ENCODE measurements around the gene NRP1.
"Not testable (repeated sequence)": the region's sequence is repeated elsewhere in the genome, so short reads cannot be mapped to it uniquely, and the experiment has no call there.

The NRP1 gene

DNA sequence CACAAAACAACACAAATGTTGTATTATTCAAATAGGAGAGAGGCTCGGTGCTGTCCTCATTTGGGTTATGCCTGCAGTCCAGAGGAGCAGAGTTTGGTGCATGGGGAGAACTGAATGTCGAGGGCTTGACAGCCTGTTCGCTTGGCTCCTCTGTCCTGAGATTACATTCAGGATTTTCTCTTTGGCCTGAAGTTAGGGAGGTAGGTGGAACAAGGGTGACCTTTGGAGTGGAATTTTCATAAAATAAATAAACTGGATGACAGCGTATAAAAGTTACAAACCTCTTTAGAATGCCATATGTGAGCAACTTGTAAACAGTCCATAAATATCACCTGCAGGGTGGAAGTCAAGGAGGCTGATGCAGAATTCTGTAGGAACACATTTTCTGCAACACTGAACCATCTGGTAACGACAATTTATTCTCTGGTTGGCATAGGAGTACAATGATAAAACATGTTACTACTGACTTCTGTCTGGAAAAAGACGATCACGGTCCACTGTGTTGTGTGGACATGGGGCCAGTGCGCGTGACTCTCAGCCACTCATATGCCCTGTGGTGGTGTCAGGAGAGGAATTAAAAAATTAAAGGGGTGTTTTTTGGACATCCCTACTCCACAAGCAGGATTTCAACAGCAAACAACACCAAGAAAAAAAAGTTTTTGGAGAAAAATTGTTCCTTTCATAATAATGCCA, 33.2 kb downstream of the NRP1 start:
- Histone ChIP-seq H3K4me3 (no peak overlapping the region), H3K9me3 (replicated peaks in 1 of 11) (no peaks in the 10 kb centered on the region; a peak in 1 of 22 replicates), H3K27me3 (no peaks in the 10 kb centered on the region), H3K4me1 (peaks cover 0 to 8% (median 0%) of the 10 kb centered on the region in 10 experiments; a peak in 3 of 20 replicates), H4K20me1 (peaks cover 0 to 100% (median 0%) of the 10 kb centered on the region in 11 experiments; a peak in 9 of 22 replicates), H3K27ac (no peak overlapping the region), H3K9ac (no peak overlapping the region), H3K4me2 (no peak overlapping the region), H3K36me3 (peaks cover 0 to 100% (median 0%) of the 10 kb centered on the region in 11 experiments; a peak in 6 of 22 replicates)
- no peak for TF ChIP-seq Cebpa-rat (IDR thresholded peaks at IDR 0.05)

DNA sequence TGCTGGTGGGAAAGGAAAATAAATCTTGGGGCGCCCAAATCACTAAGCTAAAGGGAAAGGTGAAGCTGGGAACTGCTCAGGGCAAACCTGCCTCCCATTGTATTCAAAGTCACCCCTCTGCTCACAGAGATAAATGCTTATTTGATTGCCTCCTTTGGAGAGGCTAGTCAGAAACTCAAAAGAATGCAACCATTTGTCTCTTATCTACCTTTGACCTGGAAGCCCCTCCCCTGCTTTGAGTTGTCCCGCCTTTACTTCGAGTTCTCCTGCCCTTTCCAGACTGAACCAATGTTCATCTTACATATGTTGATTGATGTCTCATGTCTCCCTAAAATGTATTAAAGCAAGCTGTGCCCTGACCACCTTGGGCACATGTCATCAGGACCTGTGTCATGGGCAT, 33.9 kb downstream of the NRP1 start:
- not testable (repeated sequence) for H3K27ac ChIP-seq; H3K27me3 ChIP-seq; H3K4me3 ChIP-seq; H3K4me1 ChIP-seq; H3K4me2 ChIP-seq; H3K9ac ChIP-seq; H3K9me3 ChIP-seq (replicated peaks in 1 of 11)
- Histone ChIP-seq H3K36me3 (peaks cover 0 to 100% (median 0%) of the 10 kb centered on the region in 11 experiments; a peak in 6 of 22 replicates), H4K20me1 (peaks cover 0 to 100% (median 0%) of the 10 kb centered on the region in 11 experiments; a peak in 9 of 22 replicates)

DNA sequence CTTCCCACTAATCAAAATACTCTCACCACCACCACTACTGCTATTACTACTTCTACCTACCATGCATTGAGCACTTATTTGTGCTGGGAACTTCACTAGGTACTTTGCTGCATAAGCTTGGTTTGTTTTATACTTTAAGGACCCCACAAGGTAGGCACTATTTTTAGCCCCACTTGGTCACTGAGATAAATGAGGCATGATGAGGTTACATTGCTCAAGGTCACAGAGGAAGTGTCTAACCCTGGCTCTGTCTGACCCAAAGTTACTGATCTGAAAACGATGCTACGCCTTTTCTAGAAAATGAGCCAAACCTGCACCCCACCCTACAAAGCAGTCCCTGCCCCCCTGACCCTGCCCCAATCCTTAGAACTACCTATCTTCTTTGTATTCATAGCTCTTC, 35.6 kb downstream of the NRP1 start:
- no peak for TF ChIP-seq Cebpa-rat (IDR thresholded peaks at IDR 0.05)
- Histone ChIP-seq H3K36me3 (peaks cover 0 to 100% (median 0%) of the 10 kb centered on the region in 11 experiments; a peak in 7 of 22 replicates), H3K27ac (no peak overlapping the region)

GRCh38 chr10:33298110-33298509, 36.4 kb downstream of the NRP1 start:
- peaks cover 0 to 100% (median 0%) of the 10 kb centered on the region in 11 experiments; a peak in 7 of 22 replicates for H3K36me3 ChIP-seq
- H4K20me1 ChIP-seq = peaks cover 0 to 100% (median 0%) of the 10 kb centered on the region in 11 experiments; a peak in 9 of 22 replicates
- 0 out of 22 replicates have a peak, but pooled peaks cover 0 to 7% (median 0%) of the 10 kb centered on the region in 11 experiments for H3K9me3 ChIP-seq (replicated peaks in 1 of 11)
- H3K4me2 ChIP-seq = no peak overlapping the region
- H3K27ac ChIP-seq = no peak overlapping the region
- H3K4me3 ChIP-seq = no peak overlapping the region
- no peaks in the 10 kb centered on the region for H3K27me3 ChIP-seq
- no peak overlapping the region for H3K9ac ChIP-seq
- no peak for TF ChIP-seq Cebpa-rat (IDR thresholded peaks at IDR 0.05)
- H3K4me1 ChIP-seq = peaks cover 0 to 6% (median 0%) of the 10 kb centered on the region in 10 experiments; a peak in 1 of 20 replicates

More for the DNA sequence above, 35.6 kb downstream of the NRP1 start:
- peaks cover 0 to 6% (median 0%) of the 10 kb centered on the region in 10 experiments; a peak in 2 of 20 replicates for H3K4me1 ChIP-seq
- peaks cover 0 to 100% (median 0%) of the 10 kb centered on the region in 11 experiments; a peak in 9 of 22 replicates for H4K20me1 ChIP-seq
- H3K27me3 ChIP-seq = no peaks in the 10 kb centered on the region
- no peak overlapping the region for H3K9ac ChIP-seq
- 0 out of 22 replicates have a peak, but pooled peaks cover 0 to 7% (median 0%) of the 10 kb centered on the region in 11 experiments for H3K9me3 ChIP-seq (replicated peaks in 1 of 11)
- no peak overlapping the region for H3K4me2 ChIP-seq
- H3K4me3 ChIP-seq = no peak overlapping the region

GRCh38 chr10:33295851-33296250, 38.6 kb downstream of the NRP1 start:
- no peak overlapping the region for H3K4me3 ChIP-seq
- peaks cover 0 to 100% (median 0%) of the 10 kb centered on the region in 11 experiments; a peak in 9 of 22 replicates for H4K20me1 ChIP-seq
- peaks cover 0 to 100% (median 0%) of the 10 kb centered on the region in 11 experiments; a peak in 7 of 22 replicates for H3K36me3 ChIP-seq
- H3K4me2 ChIP-seq = no peak overlapping the region
- 0 out of 20 replicates have a peak, but pooled peaks cover 0 to 3% (median 0%) of the 10 kb centered on the region in 10 experiments for H3K4me1 ChIP-seq
- H3K27me3 ChIP-seq = no peaks in the 10 kb centered on the region
- no peak overlapping the region for H3K27ac ChIP-seq
- H3K9me3 ChIP-seq (replicated peaks in 1 of 11) = 0 out of 22 replicates have a peak, but pooled peaks cover 0 to 7% (median 0%) of the 10 kb centered on the region in 11 experiments
- H3K9ac ChIP-seq = no peak overlapping the region
- no peak for TF ChIP-seq Cebpa-rat (IDR thresholded peaks at IDR 0.05)

- Histone ChIP-seq H3K4me2 (no peak overlapping the region), H3K9me3 (replicated peaks in 1 of 11) (0 out of 22 replicates have a peak, but pooled peaks cover 0 to 7% (median 0%) of the 10 kb centered on the region in 11 experiments), H4K20me1 (peaks cover 0 to 100% (median 0%) of the 10 kb centered on the region in 11 experiments; a peak in 7 of 22 replicates), H3K36me3 (peaks cover 0 to 99% (median 0%) of the 10 kb centered on the region in 11 experiments; a peak in 7 of 22 replicates), H3K9ac (no peak overlapping the region), H3K4me3 (no peak overlapping the region), H3K27ac (no peak overlapping the region), H3K27me3 (no peaks in the 10 kb centered on the region), H3K4me1 (peaks cover 0 to 4% (median 0%) of the 10 kb centered on the region in 10 experiments; a peak in 1 of 20 replicates)
- no peak for TF ChIP-seq Cebpa-rat (IDR thresholded peaks at IDR 0.05)
These were observed 40.8 kb downstream of the NRP1 start for GRCh38 chr10:33293531-33294170.

- Histone ChIP-seq H3K27ac (no peak overlapping the region), H3K27me3 (no peaks in the 10 kb centered on the region), H4K20me1 (peaks cover 0 to 100% (median 0%) of the 10 kb centered on the region in 11 experiments; a peak in 7 of 22 replicates), H3K4me1 (peaks cover 0 to 10% (median 0%) of the 10 kb centered on the region in 10 experiments; a peak in 3 of 20 replicates), H3K9ac (no peak overlapping the region), H3K4me2 (no peak overlapping the region), H3K36me3 (peaks cover 0 to 99% (median 0%) of the 10 kb centered on the region in 11 experiments; a peak in 7 of 22 replicates), H3K9me3 (replicated peaks in 1 of 11) (0 out of 22 replicates have a peak, but pooled peaks cover 0 to 7% (median 0%) of the 10 kb centered on the region in 11 experiments), H3K4me3 (no peak overlapping the region)
- no peak for TF ChIP-seq Cebpa-rat (IDR thresholded peaks at IDR 0.05)
These were observed 41.4 kb downstream of the NRP1 start for GRCh38 chr10:33293076-33293475.

- Histone ChIP-seq H3K27me3 (no peaks in the 10 kb centered on the region), H3K4me2 (no peak overlapping the region), H3K36me3 (peaks cover 0 to 87% (median 0%) of the 10 kb centered on the region in 11 experiments; a peak in 7 of 22 replicates), H3K9me3 (replicated peaks in 1 of 11) (0 out of 22 replicates have a peak, but pooled peaks cover 0 to 7% (median 0%) of the 10 kb centered on the region in 11 experiments), H3K4me1 (peaks cover 0 to 30% (median 0%) of the 10 kb centered on the region in 10 experiments; a peak in 7 of 20 replicates), H3K9ac (no peak overlapping the region), H3K4me3 (no peak overlapping the region), H4K20me1 (peaks cover 0 to 100% (median 0%) of the 10 kb centered on the region in 11 experiments; a peak in 8 of 22 replicates), H3K27ac (no peak overlapping the region)
- TF ChIP-seq Cebpa-rat (IDR thresholded peaks at IDR 0.05) = no peak
These were observed 43.3 kb downstream of the NRP1 start for GRCh38 chr10:33291053-33291592.
